A673 (cell line): ENCODE data around the gene NHERF2.

Source experiments
- EZH2 ChIP-seq: fragments of 200-600 bp; sonication (generic); IDR thresholded peaks from 2 replicates; pipeline ENCODE4 v1.6.1; 2017; ENCODE audit warnings: borderline replicate concordance, low read depth, mild to moderate bottlenecking, mixed read lengths, antibody characterized with exemption, low read length; ENCODE audit not compliant: poor library complexity, severe bottlenecking
- TF ChIP-seq, protein P1 (sequence below): fragments of 300-800, 200-600 bp; sonication (generic); conservative IDR thresholded peaks from 2 replicates; pipeline ENCODE4 v1.5.1; 2017; ENCODE audit warnings: low read depth, mild to moderate bottlenecking, antibody characterized with exemption, low read length, moderate library complexity, mixed read lengths

DNA sequence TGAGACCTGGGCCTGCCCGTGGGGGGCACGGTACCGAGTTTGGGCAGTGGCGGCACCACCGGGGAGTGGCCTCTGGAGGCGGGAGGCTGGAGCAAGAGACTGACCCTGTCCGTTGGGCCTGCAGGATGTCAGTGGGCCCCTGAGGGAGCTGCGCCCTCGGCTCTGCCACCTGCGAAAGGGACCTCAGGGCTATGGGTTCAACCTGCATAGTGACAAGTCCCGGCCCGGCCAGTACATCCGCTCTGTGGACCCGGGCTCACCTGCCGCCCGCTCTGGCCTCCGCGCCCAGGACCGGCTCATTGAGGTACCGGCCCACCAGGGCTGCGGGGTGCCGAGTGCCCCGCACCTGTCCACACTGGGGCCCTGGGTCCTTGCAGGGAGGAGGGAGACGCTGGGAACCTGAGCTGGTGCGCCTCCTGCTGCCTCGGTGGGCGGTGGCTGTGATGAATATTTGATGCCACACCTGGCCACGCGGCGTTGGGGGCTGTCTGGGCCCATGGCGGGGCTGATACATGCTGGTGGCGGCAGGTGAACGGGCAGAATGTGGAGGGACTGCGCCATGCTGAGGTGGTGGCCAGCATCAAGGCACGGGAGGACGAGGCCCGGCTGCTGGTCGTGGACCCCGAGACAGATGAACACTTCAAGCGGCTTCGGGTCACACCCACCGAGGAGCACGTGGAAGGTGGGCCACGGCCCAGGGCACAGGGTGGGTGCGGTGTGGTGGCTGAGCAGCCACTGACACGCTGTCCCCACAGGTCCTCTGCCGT, 9.7 kb downstream of the NHERF2 start:
- TF ChIP-seq, protein P1, sequence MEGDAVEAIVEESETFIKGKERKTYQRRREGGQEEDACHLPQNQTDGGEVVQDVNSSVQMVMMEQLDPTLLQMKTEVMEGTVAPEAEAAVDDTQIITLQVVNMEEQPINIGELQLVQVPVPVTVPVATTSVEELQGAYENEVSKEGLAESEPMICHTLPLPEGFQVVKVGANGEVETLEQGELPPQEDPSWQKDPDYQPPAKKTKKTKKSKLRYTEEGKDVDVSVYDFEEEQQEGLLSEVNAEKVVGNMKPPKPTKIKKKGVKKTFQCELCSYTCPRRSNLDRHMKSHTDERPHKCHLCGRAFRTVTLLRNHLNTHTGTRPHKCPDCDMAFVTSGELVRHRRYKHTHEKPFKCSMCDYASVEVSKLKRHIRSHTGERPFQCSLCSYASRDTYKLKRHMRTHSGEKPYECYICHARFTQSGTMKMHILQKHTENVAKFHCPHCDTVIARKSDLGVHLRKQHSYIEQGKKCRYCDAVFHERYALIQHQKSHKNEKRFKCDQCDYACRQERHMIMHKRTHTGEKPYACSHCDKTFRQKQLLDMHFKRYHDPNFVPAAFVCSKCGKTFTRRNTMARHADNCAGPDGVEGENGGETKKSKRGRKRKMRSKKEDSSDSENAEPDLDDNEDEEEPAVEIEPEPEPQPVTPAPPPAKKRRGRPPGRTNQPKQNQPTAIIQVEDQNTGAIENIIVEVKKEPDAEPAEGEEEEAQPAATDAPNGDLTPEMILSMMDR: no peak
- TF ChIP-seq EZH2: no peak
